Hindlimb muscle (tissue), 1 donor: ENCODE results near the gene TICAM2. TPM values are rescaled to one million over a fixed set of nuclear protein-coding genes. Genes with fewer than 3 reads are reported as not detected.

Experiments
- DNase-seq: peaks from one replicate; pipeline ENCODE4 v3.0.0-alpha.2; 2013
- polyA plus RNA-seq: library from polyadenylated mRNA; unstranded; fragments of 120-200 nt; gene quantifications from one replicate; pipeline ENCODE4 v1.2.1, GENCODE V29; 2013; ENCODE audit not compliant: insufficient read length

The TICAM2 gene
- polyA plus RNA-seq, 1 donor = 5.0 TPM

DNA sequence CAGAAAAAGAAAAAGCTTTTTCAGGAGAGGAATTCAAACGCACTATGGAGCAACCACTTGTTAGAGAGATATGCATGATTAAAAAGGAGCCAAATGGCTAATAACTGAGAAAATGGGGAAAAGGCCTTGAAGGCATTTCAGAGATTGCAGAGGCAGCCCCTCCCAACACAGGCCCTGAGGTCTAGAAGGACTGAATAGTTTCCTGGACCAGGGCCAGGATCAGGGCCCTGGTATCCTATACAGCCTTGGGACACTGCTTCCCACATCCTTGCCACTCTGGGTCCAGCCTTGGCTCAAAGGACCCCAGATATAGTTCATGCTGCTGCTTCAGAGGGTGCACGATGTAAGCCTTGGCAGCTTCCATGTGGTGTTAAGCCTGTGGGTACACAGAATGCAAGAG is 37.0 kb downstream of the TICAM2 start:
- no peak for DNase-seq

- no peak for DNase-seq
These were observed 41.1 kb downstream of the TICAM2 start for GRCh38 chr5:115561176-115561575.

GRCh38 chr5:115559524-115559923 is 42.8 kb downstream of the TICAM2 start:
- no peak for DNase-seq

GRCh38 chr5:115558388-115558956 is 43.8 kb downstream of the TICAM2 start:
- no peak for DNase-seq

DNA sequence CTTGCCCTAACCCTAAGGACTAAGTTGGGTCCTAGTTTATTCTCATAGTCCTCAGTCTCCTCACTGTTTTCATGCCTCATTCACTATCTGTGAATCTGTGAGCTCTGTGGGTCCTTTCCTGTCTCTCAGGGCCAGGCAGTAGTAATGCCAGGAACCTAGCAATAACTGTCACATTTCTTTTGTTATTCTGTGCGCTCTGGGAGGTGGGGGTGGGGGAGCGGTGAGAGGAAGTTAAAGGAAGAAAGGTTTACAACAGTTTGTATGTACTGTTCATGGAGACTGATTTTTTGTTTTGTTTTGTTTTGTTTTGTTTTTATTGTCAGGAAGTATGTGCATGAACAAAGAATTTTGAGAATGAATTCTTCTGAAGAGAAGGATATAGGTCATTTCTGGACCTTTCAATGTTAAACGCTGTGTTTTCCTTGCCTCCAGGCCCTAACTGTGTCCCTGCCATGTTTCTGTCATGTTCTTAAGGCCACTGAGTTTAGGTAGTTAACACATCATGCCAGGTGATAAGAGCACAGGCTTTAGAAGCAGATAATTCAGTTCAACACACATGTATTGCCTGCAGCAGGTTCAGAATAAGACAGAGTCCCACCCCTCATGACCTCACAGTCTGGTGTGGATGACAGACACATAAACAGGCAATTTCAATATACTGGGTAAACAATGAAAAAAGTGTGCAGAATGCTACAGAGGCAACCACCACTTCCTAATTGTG is 44.5 kb downstream of the TICAM2 start:
- no peak for DNase-seq

DNA sequence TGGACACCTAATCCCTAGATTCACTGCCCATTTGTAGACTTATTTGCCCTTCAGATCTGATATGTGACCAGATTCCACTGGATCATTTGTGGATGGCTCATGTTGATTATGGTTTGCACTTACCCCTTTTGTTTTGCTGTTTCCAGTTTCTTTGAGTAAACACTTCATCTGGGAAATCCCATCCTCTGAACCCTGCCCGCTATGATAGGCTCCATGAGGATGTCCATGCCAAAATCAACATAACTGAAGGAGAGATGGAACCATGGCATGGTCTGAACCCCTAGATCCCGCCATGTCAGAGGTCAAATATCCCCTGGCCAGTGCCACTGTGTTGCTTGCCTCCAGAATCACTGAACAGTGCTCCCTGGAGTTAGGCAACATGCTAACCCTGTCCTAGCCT is 46.0 kb downstream of the TICAM2 start:
- no peak for DNase-seq

DNA sequence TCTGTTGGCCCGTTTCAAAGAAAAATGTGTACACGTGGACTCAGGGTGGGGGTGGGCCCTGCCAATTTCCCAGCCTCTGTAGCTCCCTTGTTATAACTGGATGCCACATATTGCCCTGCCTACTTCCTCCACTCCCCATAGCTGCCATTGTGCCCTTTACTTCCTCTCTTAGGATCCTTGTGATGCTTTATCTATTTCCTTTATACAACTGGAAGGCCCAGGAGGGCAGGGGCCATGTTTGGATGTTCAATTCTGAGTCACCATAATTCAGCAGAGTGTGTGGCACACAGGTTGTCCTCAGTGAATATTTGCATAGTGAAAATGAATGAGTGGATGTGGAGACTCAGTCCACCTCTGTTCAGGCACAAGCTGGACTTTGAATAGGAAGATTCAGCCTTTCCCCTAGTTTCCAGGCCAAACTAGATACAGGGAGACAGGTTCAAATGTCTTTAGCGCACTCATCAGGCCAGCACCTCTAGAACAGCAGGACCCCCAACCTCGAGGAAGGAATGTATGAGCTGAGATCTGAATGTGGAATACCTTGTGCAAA is 47.1 kb downstream of the TICAM2 start:
- DNase-seq = no peak

DNA sequence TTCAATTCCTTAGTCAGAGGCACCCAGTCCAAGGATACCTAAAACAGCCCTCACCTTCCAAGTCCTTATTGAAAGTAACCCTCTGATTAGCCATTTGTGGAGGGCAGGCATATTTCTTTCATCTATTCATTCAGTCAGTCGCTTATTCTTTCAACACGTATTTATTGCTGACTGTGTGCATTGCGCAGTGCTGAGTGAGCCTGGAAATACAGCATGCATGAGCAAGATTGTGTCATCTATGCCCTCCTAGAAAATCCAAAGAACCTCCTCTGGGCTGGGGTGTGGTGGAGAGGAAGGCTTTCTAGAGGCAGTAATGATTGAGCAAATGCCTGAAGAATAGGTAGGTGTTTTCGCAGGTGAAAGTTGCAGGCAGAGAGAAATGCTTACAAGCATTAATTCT is 49.2 kb downstream of the TICAM2 start:
- DNase-seq = no peak

GRCh38 chr5:115551415-115551814 is 50.9 kb downstream of the TICAM2 start:
- no peak for DNase-seq

DNA sequence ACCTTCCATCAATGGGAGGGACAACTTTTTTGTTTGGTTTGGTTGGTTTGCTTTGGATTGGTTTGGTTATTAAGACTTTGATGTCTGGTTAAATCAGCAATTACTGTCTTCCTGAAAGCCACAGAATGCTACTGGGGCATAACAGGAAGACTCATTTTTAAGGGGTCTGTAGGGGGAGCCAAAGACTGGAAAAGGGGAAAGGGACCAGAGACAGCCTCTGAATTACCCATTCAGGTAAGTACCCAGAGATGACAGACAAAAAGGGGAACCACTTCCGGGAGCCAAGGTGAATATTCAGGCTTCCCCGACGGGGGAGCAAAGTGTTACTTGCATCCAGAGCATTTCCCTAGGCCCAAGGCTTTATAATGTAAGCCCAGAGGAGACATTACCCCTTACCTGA is 53.1 kb downstream of the TICAM2 start:
- DNase-seq = no peak

DNA sequence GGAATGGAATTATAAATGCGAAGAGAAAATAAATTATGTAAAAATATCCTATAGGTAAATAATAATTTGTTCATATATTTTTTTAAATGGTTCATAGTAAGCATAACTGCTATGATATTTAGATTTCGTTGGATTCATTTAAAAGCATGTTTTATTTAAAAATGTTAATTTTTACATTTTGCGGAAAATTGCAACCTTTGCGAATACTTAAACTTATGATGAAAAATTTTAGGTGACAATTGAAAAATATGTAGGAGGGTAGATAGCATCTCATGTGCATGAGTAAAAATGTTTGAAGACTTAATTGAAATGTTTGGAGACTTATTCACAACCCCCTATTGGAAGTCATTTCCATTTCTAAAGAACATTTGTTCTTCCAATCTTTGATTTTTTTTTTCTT is 53.6 kb downstream of the TICAM2 start:
- no peak for DNase-seq

- no peak for DNase-seq
These were observed 56.9 kb downstream of the TICAM2 start for GRCh38 chr5:115545351-115545882.

DNA sequence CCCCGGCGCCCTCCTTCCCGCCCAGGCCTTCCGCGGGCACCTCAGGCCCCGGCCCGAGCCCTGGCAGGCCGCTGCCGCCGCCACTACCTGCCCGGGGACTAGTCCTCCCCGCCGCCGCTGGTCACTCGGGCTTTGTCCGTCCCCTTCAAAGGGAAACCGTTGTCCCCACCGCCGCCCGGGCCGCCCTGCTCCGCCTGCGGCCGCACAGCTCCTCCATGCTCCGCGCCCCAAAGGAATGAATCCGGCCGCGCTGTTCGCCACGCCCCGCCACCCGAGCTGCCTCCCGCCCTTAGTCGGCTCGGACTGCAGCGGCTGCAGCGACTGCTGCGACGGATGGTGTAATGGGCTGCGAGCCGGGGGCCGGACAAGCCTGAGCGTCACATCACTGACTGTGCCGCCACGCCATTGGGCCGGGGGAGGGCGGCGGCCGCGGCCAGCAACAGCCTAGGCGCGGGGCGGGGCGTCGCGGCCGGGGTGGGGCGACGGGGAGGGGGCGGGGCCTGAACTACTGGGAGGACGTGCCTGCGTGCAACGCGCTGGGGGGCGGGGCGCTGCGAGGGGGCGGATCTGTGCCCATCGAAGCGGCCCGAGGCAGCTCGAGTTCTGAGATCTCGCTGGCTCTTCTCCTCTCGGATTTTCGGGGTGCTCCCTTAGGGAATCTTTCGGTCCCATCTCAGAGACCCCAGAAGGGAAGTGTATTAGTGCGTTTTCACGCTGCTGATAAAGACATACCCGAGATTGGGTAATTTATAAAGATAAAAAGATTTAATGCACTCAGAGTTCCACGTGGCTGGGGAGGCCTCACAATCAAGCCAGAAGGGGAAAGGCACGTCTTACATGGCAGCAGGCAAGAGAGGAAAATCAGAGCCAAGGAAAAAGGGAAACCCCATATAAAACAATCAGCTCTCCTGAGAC is 57.6 kb downstream of the TICAM2 start, which contains the start of gene FEM1C:
Gene FEM1C, minus strand, starts transcription at position 340 of the 915 bp plus-strand sequence. CDS start 1,282 bp downstream, outside the sequence.
- peak; percentile 97 for DNase-seq

- peak; percentile 65 for DNase-seq
These were observed 58.2 kb downstream of the TICAM2 start for GRCh38 chr5:115544043-115544435.

DNA sequence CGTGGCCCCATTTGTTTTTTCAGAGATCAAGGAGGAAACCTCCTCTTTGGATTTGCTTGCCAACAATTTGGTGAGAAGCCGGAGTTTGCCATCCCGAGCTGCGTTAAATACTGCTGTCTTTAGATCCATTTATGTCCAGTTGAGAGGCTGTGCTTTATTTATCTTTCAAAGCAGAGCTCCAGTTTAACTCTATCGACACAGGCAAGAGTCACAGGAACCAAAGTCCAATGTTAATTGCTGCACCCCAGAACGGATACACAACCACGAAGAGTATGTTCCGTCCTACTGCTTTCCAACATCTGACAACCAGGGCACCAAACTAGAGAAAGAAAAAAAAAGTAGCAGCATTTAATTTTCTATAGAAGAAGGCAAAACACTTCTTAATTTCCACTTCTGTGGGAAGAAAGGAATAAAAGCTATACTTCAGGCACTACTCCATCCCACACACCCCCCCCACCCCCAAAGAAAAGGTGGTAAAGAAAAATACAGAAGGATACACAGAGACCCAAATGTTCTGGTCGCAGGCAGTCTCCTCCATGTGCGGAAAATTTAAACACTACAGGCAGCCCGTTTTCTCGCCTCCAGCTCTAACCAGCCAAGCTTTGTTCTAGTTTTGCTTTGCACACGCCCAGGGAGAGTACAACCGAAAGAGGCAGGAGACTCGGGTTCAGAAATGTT is 58.8 kb downstream of the TICAM2 start:
- DNase-seq = peak; percentile 15

DNA sequence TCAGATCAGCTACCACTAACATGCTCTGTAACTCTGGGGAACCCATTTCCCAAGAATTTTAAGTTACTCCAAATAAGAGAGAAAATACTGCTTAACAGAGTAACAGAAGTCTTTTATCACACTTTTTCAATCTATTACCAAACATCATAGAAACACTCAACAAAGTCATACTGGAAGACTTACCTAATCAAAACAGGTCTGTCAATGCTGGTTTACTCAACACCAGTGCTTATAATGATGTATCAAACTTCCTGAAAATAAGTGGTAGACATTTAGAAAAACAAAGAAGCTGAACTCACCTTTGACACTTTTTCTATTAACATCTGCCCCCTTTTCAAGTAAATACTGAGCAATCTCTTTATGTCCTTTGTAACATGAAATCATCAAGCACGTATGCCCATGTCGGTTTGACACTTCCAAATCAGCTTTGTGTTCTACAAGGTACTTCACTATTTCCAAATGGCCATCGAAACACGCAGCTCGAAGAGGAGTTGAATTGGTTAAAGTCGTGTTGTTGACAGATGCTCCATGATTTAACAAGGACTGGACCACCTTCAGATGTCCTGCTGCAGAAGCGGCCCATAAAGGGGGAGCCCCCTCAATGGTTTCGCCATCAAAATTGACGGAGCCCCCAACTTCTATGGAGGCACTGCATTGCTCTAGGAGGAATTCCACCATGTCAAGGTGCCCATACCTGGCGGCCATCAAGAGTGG is 59.5 kb downstream of the TICAM2 start:
- peak; percentile 21 for DNase-seq

DNA sequence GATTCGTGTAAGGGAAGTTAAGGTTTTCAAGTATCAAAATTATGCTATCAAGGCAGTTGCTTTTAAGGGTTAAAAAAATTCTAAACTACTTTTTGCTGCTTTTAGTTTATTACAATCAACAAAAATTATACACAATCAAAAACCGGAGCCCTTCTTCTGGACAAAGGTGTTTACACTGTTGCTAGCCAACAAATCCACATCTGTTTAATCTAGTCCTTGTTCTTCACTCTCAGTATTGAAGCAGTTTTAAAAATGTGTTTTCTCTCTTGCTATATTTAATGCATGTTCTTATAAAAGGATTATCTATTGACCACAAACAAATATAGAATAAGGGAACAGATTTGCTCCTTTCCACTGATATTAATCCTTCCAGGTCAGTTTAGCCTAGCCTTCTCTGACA is 60.2 kb downstream of the TICAM2 start:
- no peak for DNase-seq

- no peak for DNase-seq
These were observed 60.7 kb downstream of the TICAM2 start for GRCh38 chr5:115541611-115542010.

GRCh38 chr5:115535479-115536035 is 66.7 kb downstream of the TICAM2 start:
- DNase-seq = no peak

- DNase-seq = no peak
These were observed 69.8 kb downstream of the TICAM2 start for GRCh38 chr5:115532517-115532916.

DNA sequence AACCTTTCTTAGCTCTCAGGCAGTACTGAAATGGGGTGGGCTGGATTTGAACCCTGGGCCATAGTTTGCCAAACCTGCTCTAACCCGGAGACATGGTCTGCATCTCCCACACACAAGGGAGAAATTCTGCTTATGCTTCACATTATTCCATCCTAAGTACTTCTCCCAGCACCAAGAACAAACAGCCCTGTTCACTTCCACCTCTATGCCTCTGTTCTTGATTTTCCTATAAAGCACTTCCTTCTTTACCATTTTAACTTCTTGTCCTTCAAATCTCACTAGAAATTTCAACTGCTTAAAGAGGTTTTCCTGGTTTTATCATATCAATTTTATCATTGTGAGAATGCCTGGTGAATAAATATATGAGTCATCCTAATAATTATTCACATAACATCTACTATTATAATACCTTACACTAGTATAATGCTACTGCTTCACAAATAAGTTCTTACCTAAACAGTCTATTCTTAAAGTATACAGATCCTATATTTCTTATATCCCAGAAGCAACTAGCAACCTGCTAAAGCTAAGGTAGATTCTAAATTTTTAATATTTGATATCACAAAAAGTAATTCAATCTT is 70.4 kb downstream of the TICAM2 start:
- DNase-seq = no peak
